Activated T-cell treated with anti-CD3 and anti-CD28 coated beads, Interleukin-2, amount 50 U/mL, for 4 hours (primary cell): ENCODE results near the gene HLA-DPA1. TPM values are rescaled to one million over a fixed set of nuclear protein-coding genes. Genes with fewer than 3 reads are reported as not detected.

Experiments used
- ATAC-seq, 2 donors: fragments of 200-7000 bp; cut with Tn5 transposase; one replicate each; pipeline ENCODE4 v1.10.0; 2021
- DNase-seq: peaks from one replicate; pipeline ENCODE4 v3.0.0-alpha.2; 2020
- H3K27me3 Mint-ChIP-seq: one replicate; pipeline ENCODE4 v1.8.0; 2021; ENCODE audit warnings: low read depth, mixed read lengths
- H3K36me3 Mint-ChIP-seq: one replicate; pipeline ENCODE4 v1.8.0; 2022; ENCODE audit warnings: mixed read lengths; ENCODE audit not compliant: insufficient read depth
- H3K4me1 Mint-ChIP-seq: one replicate; pipeline ENCODE4 v1.8.0; 2021; ENCODE audit warnings: low read depth, mixed read lengths
- H3K4me3 Mint-ChIP-seq: one replicate; pipeline ENCODE4 v1.8.0; 2021; ENCODE audit warnings: mild to moderate bottlenecking, moderate library complexity, mixed read lengths
- H3K9me3 Mint-ChIP-seq: one replicate; pipeline ENCODE4 v1.8.0; 2021; ENCODE audit warnings: mixed read lengths
- total RNA-seq, 3 donors: library from RNA; stranded (reverse); gene quantifications; one replicate each; pipeline ENCODE4 v1.2.1, GENCODE V29; 2021

The HLA-DPA1 gene
- total RNA-seq: 10 to 100 TPM; 18.0 to 31.5 (median 19.8) TPM

DNA sequence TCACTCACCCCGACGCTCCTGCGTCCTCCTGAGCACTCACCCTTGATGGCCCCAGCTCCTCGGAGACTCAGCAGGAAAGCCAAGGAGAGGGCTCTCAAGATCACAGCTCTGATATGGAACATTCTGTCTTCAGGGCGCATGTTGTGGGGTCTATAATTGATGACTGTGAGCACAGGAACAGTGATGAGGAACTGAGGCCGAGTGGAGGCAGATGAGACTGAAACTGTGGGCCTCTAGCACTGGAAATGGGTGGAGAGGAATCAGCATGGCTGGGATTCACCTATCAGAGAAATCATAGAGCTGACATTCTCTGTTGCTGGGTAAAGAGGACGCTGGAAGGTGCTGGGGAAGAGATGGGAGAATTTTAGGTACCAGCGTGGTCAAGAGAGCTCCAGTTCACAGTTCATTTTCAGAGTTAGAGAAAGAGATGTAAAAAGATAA lies at the start of gene HLA-DPA1:
Gene HLA-DPA1 (minus strand): TSS at position 219 of the 441 bp plus-strand sequence.
- peaks cover 49% of the 10 kb centered on the region for H3K4me1 Mint-ChIP-seq
- peaks cover 3% of the 10 kb centered on the region for H3K36me3 Mint-ChIP-seq
- ATAC-seq (peak; percentile 72 to 76), DNase-seq (no peak)
- no peaks in the 10 kb centered on the region for H3K9me3 Mint-ChIP-seq
- peak within 1 kb of the TSS; percentile 76 for H3K4me3 Mint-ChIP-seq
- no peaks in the 10 kb centered on the region for H3K27me3 Mint-ChIP-seq

DNA sequence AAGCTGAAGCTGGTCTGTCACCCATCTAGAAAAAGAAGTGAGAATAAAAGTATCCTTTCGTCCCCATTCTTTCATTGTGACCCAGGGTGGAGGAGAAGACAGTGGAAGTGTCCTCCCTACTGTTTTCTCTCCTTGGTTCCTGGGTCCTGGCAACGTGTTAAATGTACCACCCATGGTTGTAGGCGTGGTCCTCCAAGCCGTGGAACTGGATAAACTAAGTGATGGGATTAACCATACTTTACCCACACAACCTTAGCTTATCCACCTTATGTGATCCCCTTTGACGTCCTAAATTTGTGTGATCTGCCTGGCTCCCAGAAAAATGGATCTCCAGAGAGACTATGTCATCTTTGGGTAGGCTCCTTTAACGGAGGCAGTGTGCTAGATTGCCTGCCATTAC lies 49.7 kb upstream of the HLA-DPA1 start:
- Mint-ChIP-seq H3K9me3 (peaks cover 9% of the 10 kb centered on the region), H3K4me1 (no peaks in the 10 kb centered on the region), H3K4me3 (no peak overlapping the region), H3K27me3 (peaks cover 19% of the 10 kb centered on the region), H3K36me3 (peaks cover 2% of the 10 kb centered on the region)
- no peak for ATAC-seq
- DNase-seq: no peak

DNA sequence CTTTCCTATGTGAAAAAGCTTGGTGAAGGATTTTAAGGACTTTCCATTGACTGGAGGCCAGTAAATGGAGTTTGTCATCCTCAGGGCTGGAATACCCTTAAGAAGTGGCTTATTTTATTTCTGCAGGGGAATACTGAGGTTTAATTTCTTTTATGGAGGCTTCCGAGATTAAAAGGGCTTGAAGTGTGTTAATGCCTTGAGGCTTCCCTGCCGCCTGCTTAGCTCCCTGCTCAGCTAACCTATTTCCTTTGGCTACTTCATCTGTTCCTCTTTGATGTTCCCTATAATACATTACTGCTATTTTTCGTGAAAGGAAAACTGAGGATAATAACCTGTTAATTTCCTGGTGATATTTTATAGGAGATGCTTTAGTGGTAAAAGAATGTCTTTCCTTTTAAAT lies 46.6 kb upstream of the HLA-DPA1 start:
- H3K36me3 Mint-ChIP-seq: peaks cover 2% of the 10 kb centered on the region
- ATAC-seq: no peak
- DNase-seq: no peak
- H3K4me1 Mint-ChIP-seq: peaks cover 11% of the 10 kb centered on the region
- H3K9me3 Mint-ChIP-seq: peaks cover 9% of the 10 kb centered on the region
- H3K4me3 Mint-ChIP-seq: no peak overlapping the region
- H3K27me3 Mint-ChIP-seq: peaks cover 34% of the 10 kb centered on the region

DNA sequence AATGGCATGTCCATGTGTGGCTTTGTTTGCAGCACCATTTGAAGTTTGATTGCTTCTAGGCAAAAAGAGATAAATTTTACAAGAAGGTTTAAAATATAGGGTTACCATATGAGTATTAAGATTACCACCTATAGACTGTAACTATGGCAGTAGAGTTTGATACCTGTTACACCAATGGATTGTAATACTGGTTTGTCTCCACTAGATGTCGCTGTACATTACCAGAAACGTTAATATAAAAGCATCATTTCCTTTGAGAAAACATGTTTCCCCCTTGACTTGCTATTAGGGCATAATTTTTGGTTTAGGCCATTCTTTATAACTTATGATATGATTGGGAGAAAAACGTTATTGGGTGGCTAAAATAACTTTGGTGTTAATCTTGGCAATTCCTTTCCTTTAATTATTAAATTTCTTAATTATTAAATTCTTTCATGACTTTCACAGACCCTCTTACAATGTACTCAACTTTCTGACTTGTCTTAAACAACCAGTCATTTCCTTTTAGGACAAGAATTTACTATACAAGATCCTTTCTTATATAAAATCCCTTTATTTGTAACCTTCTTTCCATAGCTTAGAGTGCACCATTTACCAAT lies 45.2 kb upstream of the HLA-DPA1 start:
- H3K27me3 Mint-ChIP-seq: peaks cover 44% of the 10 kb centered on the region
- H3K4me1 Mint-ChIP-seq: peaks cover 13% of the 10 kb centered on the region
- peaks cover 5% of the 10 kb centered on the region for H3K9me3 Mint-ChIP-seq
- H3K4me3 Mint-ChIP-seq: no peak overlapping the region
- ATAC-seq (peak in 1 of 2 donors; percentile 43), DNase-seq (no peak)
- H3K36me3 Mint-ChIP-seq: no peaks in the 10 kb centered on the region

DNA sequence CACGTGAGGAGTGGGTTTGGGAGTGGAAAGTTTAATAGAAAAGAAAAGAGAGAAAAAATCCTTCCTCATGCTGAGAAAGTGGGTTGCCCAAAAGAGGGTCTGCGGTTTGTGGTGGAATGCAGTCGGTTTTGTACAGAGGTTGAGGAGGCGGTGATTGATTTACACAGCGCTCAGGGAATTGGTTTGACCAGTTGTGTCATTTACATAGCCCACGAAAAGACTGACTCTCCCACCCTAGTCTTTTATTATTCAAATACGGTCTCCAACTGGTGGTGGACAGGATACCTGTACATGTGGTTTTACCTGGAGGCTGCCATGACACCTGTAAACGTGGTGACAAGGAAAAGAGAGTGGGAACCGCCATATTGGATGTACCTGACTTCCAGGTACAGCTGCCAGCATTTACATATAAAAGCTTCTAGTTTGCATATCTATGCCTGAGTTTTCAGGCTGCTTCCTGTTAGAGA lies 44.4 kb upstream of the HLA-DPA1 start:
- DNase-seq (no peak), ATAC-seq (no peak)
- no peaks in the 10 kb centered on the region for H3K36me3 Mint-ChIP-seq
- peaks cover 13% of the 10 kb centered on the region for H3K4me1 Mint-ChIP-seq
- H3K27me3 Mint-ChIP-seq: peaks cover 52% of the 10 kb centered on the region
- H3K4me3 Mint-ChIP-seq: no peak overlapping the region
- no peaks in the 10 kb centered on the region for H3K9me3 Mint-ChIP-seq

- no peaks in the 10 kb centered on the region for H3K36me3 Mint-ChIP-seq
- ATAC-seq: no peak
- H3K4me3 Mint-ChIP-seq: no peak overlapping the region
- peaks cover 13% of the 10 kb centered on the region for H3K4me1 Mint-ChIP-seq
- no peaks in the 10 kb centered on the region for H3K9me3 Mint-ChIP-seq
- peaks cover 59% of the 10 kb centered on the region for H3K27me3 Mint-ChIP-seq
- DNase-seq: no peak
Measured at GRCh38 chr6:33116841-33117711, 43.6 kb upstream of the HLA-DPA1 start.

GRCh38 chr6:33116417-33116816 lies 43.0 kb upstream of the HLA-DPA1 start:
- ATAC-seq (no peak), DNase-seq (no peak)
- Mint-ChIP-seq H3K4me1 (peaks cover 13% of the 10 kb centered on the region), H3K36me3 (no peaks in the 10 kb centered on the region), H3K27me3 (peaks cover 64% of the 10 kb centered on the region), H3K9me3 (no peaks in the 10 kb centered on the region), H3K4me3 (no peak overlapping the region)

GRCh38 chr6:33114406-33114805 lies 41.0 kb upstream of the HLA-DPA1 start:
- peaks cover 13% of the 10 kb centered on the region for H3K4me1 Mint-ChIP-seq
- ATAC-seq (no peak), DNase-seq (no peak)
- H3K4me3 Mint-ChIP-seq: no peak overlapping the region
- no peaks in the 10 kb centered on the region for H3K36me3 Mint-ChIP-seq
- H3K9me3 Mint-ChIP-seq: no peaks in the 10 kb centered on the region
- H3K27me3 Mint-ChIP-seq: peaks cover 77% of the 10 kb centered on the region

GRCh38 chr6:33113755-33114154 lies 40.3 kb upstream of the HLA-DPA1 start:
- peaks cover 13% of the 10 kb centered on the region for H3K4me1 Mint-ChIP-seq
- DNase-seq: no peak
- H3K27me3 Mint-ChIP-seq: peaks cover 78% of the 10 kb centered on the region
- H3K36me3 Mint-ChIP-seq: no peaks in the 10 kb centered on the region
- ATAC-seq: no peak
- no peaks in the 10 kb centered on the region for H3K9me3 Mint-ChIP-seq
- H3K4me3 Mint-ChIP-seq: no peak overlapping the region

DNA sequence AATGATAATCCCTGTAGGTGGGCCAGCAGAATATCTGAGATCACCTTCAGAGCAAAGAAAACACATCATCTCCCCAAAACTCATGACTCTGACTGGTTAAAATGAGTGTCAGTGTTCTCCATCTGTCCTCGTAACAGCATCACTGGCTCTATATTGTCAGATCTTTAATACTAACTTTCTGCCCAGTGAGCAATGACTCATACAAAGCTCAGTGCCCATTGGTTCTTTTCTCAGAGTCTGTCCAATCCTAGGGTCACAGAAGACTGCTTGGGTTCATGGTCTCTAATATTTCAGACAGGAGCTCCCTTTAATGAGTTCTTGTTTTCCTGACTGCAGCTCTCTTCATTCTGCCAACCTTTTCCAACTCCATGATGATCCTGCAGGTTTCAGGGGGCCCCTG lies 38.7 kb upstream of the HLA-DPA1 start:
- Mint-ChIP-seq H3K4me1 (peaks cover 7% of the 10 kb centered on the region), H3K36me3 (no peaks in the 10 kb centered on the region), H3K27me3 (peaks cover 74% of the 10 kb centered on the region), H3K4me3 (no peak overlapping the region), H3K9me3 (no peaks in the 10 kb centered on the region)
- DNase-seq (no peak), ATAC-seq (peak; percentile 85 to 87)

GRCh38 chr6:33108307-33108706 lies 34.9 kb upstream of the HLA-DPA1 start:
- no peak for ATAC-seq
- Mint-ChIP-seq H3K27me3 (peaks cover 59% of the 10 kb centered on the region), H3K4me1 (no peaks in the 10 kb centered on the region), H3K4me3 (no peak overlapping the region), H3K9me3 (no peaks in the 10 kb centered on the region), H3K36me3 (no peaks in the 10 kb centered on the region)
- DNase-seq: no peak

DNA sequence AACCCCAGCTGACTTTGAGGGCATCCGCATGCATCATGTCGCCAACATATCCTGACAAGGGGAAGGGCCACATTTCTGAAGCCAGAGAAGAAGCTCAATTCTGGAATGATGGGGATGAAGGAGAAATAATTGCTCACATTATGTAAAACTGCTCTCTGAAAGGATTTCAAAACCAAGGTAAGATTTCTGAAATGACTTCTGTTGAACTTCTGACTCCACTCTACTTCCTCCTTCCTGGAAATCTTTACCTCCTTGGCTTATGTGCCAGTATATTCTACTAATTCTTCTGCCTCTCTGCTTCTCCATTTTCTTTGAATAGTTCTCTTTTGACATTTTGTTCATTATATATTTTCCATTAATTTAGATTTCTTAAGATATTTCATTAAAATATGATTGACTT lies 34.2 kb upstream of the HLA-DPA1 start:
- Mint-ChIP-seq H3K27me3 (peaks cover 52% of the 10 kb centered on the region), H3K4me1 (no peaks in the 10 kb centered on the region), H3K9me3 (no peaks in the 10 kb centered on the region), H3K4me3 (no peak overlapping the region), H3K36me3 (no peaks in the 10 kb centered on the region)
- no peak for ATAC-seq
- DNase-seq: no peak

GRCh38 chr6:33105916-33106871 lies 32.7 kb upstream of the HLA-DPA1 start:
- no peak for ATAC-seq

DNA sequence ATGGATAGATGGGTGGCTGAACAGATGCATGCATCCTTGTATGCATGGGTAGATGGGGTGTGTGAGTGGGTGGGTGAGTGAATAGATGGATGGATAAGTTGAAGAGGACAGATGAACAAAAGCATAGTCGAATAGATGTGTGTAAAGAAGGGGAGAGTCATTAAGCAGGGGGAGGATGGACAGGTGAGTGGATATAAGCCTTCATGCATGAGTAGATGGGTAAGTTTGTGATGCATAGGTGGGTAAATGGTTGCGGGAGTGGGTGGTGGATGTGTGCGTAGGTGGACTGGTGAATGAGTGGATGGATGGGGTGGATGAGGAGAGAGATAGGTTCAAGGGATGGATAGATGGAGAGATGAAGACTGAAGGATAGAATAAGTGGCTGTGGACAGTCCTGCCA lies 31.9 kb upstream of the HLA-DPA1 start:
- Mint-ChIP-seq H3K27me3 (peaks cover 37% of the 10 kb centered on the region), H3K36me3 (no peaks in the 10 kb centered on the region), H3K4me1 (no peaks in the 10 kb centered on the region), H3K4me3 (no peak overlapping the region), H3K9me3 (peaks cover 8% of the 10 kb centered on the region)
- ATAC-seq: no peak
- no peak for DNase-seq

More at GRCh38 chr6:33105916-33106871, 32.7 kb upstream of the HLA-DPA1 start:
- Mint-ChIP-seq H3K4me3 (no peak overlapping the region), H3K4me1 (no peaks in the 10 kb centered on the region), H3K27me3 (peaks cover 42% of the 10 kb centered on the region), H3K36me3 (no peaks in the 10 kb centered on the region), H3K9me3 (no peaks in the 10 kb centered on the region)
- DNase-seq: no peak
